A673 (cell line): ENCODE results near the gene TMEM130.

Source experiments
- EZH2 ChIP-seq: fragments of 200-600 bp; sonication (generic); IDR thresholded peaks from 2 replicates; pipeline ENCODE4 v1.6.1; 2017; ENCODE audit warnings: borderline replicate concordance, low read depth, mild to moderate bottlenecking, mixed read lengths, antibody characterized with exemption, low read length; ENCODE audit not compliant: poor library complexity, severe bottlenecking
- TF ChIP-seq, protein P1 (sequence below): fragments of 300-800, 200-600 bp; sonication (generic); conservative IDR thresholded peaks from 2 replicates; pipeline ENCODE4 v1.5.1; 2017; ENCODE audit warnings: low read depth, mild to moderate bottlenecking, antibody characterized with exemption, low read length, moderate library complexity, mixed read lengths

DNA sequence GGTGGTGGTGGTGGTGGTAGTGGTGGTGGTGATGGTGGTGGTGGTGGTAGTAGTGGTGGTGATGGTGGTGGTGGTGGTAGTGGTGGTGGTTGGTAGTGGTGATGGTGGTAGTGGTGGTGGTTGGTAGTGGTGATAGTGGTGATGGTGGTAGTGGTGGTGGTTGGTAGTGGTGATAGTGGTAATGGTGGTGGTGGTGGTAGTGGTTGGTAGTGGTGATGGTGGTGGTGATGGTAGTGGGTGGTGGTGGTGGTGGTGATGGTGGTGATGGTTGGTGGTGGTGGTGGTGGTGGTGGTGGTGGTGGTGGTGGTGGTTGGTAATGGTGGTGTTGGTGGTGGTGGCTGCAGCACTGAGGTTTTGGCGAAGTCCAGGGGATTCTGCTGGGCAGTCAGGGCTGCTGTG lies 58.5 kb downstream of the TMEM130 start:
- TF ChIP-seq, protein P1, sequence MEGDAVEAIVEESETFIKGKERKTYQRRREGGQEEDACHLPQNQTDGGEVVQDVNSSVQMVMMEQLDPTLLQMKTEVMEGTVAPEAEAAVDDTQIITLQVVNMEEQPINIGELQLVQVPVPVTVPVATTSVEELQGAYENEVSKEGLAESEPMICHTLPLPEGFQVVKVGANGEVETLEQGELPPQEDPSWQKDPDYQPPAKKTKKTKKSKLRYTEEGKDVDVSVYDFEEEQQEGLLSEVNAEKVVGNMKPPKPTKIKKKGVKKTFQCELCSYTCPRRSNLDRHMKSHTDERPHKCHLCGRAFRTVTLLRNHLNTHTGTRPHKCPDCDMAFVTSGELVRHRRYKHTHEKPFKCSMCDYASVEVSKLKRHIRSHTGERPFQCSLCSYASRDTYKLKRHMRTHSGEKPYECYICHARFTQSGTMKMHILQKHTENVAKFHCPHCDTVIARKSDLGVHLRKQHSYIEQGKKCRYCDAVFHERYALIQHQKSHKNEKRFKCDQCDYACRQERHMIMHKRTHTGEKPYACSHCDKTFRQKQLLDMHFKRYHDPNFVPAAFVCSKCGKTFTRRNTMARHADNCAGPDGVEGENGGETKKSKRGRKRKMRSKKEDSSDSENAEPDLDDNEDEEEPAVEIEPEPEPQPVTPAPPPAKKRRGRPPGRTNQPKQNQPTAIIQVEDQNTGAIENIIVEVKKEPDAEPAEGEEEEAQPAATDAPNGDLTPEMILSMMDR, result no peak
- TF ChIP-seq EZH2, result no peak
